Right atrium auricular region (tissue), 2 donors: ENCODE results near the gene LDLRAD3. TPM values are rescaled to one million over a fixed set of nuclear protein-coding genes. Genes with fewer than 3 reads are reported as not detected.

Source experiments
- DNase-seq: peaks from one replicate; pipeline ENCODE4 v3.0.0-alpha.2; 2019; ENCODE audit warnings: low spot score
- H3K27ac ChIP-seq, 2 donors: fragments of 200-600 bp; sonication (generic); 1 replicate in 1 of 2; 2 replicates in 1 of 2; pipeline ENCODE4 v1.5.1; 2016 to 2019
- H3K27me3 ChIP-seq, 2 donors: fragments of 200-600 bp; sonication (generic); one replicate each; pipeline versions ENCODE4 v1.5.1 to v1.6.0; 2017 to 2019
- H3K36me3 ChIP-seq: fragments of 200-600 bp; sonication (generic); one replicate; pipeline ENCODE4 v1.5.1; 2016
- H3K4me1 ChIP-seq, 2 donors: fragments of 200-600 bp; sonication (generic); one replicate each; pipeline versions ENCODE4 v1.5.1 to v1.6.0; 2017 to 2019
- H3K4me3 ChIP-seq, 2 donors: fragments of 200-600 bp; sonication (generic); 1 replicate in 1 of 2; 2 replicates in 1 of 2; pipeline ENCODE4 v1.5.1; 2017 to 2019; ENCODE audit warnings: mild to moderate bottlenecking in 1 of 2, moderate library complexity in 1 of 2
- H3K9me3 ChIP-seq, 2 donors: fragments of 200-600 bp; sonication (generic); one replicate each; pipeline ENCODE4 v1.5.1; 2019
- CTCF ChIP-seq, 2 donors: fragments of 200-600 bp; sonication (generic); IDR thresholded peaks; one replicate each; pipeline ENCODE4 v1.5.1; 2019; ENCODE audit warnings: antibody characterized with exemption in 2 of 2
- total RNA-seq, 2 donors: library from RNA; depleted of rRNA; stranded (reverse); fragments of >200 nt; gene quantifications; one replicate each; pipeline ENCODE4 v1.1.0, GENCODE V29; 2016

Gene LDLRAD3
- total RNA-seq, 2 donors from 2014 or later, result 3.6 to 7.0 TPM

- Histone ChIP-seq H3K9me3 (no peaks in the 10 kb centered on the region), H3K4me1 (peaks cover 0 to 8% of the 10 kb centered on the region in 2 donors), H3K4me3 (no peak overlapping the region), H3K27me3 (no peaks in the 10 kb centered on the region), H3K27ac (no peak overlapping the region), H3K36me3 (no peaks in the 10 kb centered on the region)
- no peak for TF ChIP-seq CTCF (IDR thresholded peaks at IDR 0.05)
- no peak for DNase-seq
Measured at GRCh38 chr11:35964841-35965240, 21.0 kb downstream of the LDLRAD3 start.

GRCh38 chr11:35967042-35967441, 23.2 kb downstream of the LDLRAD3 start:
- TF ChIP-seq CTCF (IDR thresholded peaks at IDR 0.05), result no peak
- no peaks in the 10 kb centered on the region for H3K36me3 ChIP-seq
- no peak overlapping the region for H3K4me3 ChIP-seq
- H3K9me3 ChIP-seq, result no peaks in the 10 kb centered on the region
- H3K27me3 ChIP-seq, result no peaks in the 10 kb centered on the region
- no peak overlapping the region for H3K27ac ChIP-seq
- H3K4me1 ChIP-seq, result peaks cover 0 to 8% of the 10 kb centered on the region in 2 donors
- no peak for DNase-seq

- no peak for TF ChIP-seq CTCF (IDR thresholded peaks at IDR 0.05)
- no peaks in the 10 kb centered on the region for H3K36me3 ChIP-seq
- peaks cover 0 to 8% of the 10 kb centered on the region in 2 donors for H3K4me1 ChIP-seq
- no peak for DNase-seq
- no peaks in the 10 kb centered on the region for H3K27me3 ChIP-seq
- H3K4me3 ChIP-seq, result no peak overlapping the region
- H3K27ac ChIP-seq, result no peak overlapping the region
- H3K9me3 ChIP-seq, result no peaks in the 10 kb centered on the region
Measured at GRCh38 chr11:35968386-35969088, 24.7 kb downstream of the LDLRAD3 start.

GRCh38 chr11:35969089-35970042, 25.5 kb downstream of the LDLRAD3 start:
- DNase-seq, result no peak
- Histone ChIP-seq H3K27ac (no peak overlapping the region), H3K4me3 (no peak overlapping the region), H3K4me1 (peaks cover 0 to 2% of the 10 kb centered on the region in 2 donors), H3K9me3 (peaks cover 0 to 1% of the 10 kb centered on the region in 2 donors), H3K27me3 (no peaks in the 10 kb centered on the region), H3K36me3 (no peaks in the 10 kb centered on the region)
- no peak for TF ChIP-seq CTCF (IDR thresholded peaks at IDR 0.05)

- no peak overlapping the region for H3K27ac ChIP-seq
- no peak overlapping the region for H3K4me3 ChIP-seq
- H3K9me3 ChIP-seq, result peaks cover 0 to 5% of the 10 kb centered on the region in 2 donors
- no peak for TF ChIP-seq CTCF (IDR thresholded peaks at IDR 0.05)
- H3K36me3 ChIP-seq, result no peaks in the 10 kb centered on the region
- DNase-seq, result no peak
- H3K27me3 ChIP-seq, result no peaks in the 10 kb centered on the region
- H3K4me1 ChIP-seq, result no peaks in the 10 kb centered on the region
Measured at GRCh38 chr11:35970445-35970844, 26.6 kb downstream of the LDLRAD3 start.
